Stimulated activated CD8-positive, alpha-beta memory T cell treated with anti-CD3 and anti-CD28 coated beads, Interleukin-12 subunit alpha, Interleukin-12 subunit beta, amount 100 ng/mL, for 24 hours (primary cell): Measurements from ENCODE around the gene STK39.

ENCODE experiments used
- DNase-seq: peaks from one replicate; pipeline ENCODE4 v3.0.0-alpha.2; 2020; ENCODE audit errors: extremely low read depth

The STK39 gene

GRCh38 chr2:167955264-167955906 lies 292.0 kb downstream of the STK39 start:
- no peak for DNase-seq

- no peak for DNase-seq
These were observed 292.9 kb downstream of the STK39 start for GRCh38 chr2:167954495-167954894.

GRCh38 chr2:167953776-167954175 lies 293.6 kb downstream of the STK39 start:
- no peak for DNase-seq

GRCh38 chr2:167950571-167950970 lies 296.8 kb downstream of the STK39 start:
- DNase-seq, result no peak

- DNase-seq, result no peak
These were observed 301.0 kb downstream of the STK39 start for GRCh38 chr2:167946441-167946841.

- no peak for DNase-seq
These were observed 301.6 kb downstream of the STK39 start for GRCh38 chr2:167945660-167946368.

GRCh38 chr2:167944825-167945659 lies 302.4 kb downstream of the STK39 start:
- DNase-seq, result no peak

- no peak for DNase-seq
These were observed 303.5 kb downstream of the STK39 start for GRCh38 chr2:167943897-167944296.

GRCh38 chr2:167943368-167943767 lies 304.0 kb downstream of the STK39 start:
- DNase-seq, result no peak

- no peak for DNase-seq
These were observed 304.9 kb downstream of the STK39 start for GRCh38 chr2:167942366-167943081.

GRCh38 chr2:167941604-167942003 lies 305.8 kb downstream of the STK39 start:
- no peak for DNase-seq

- no peak for DNase-seq
These were observed 306.5 kb downstream of the STK39 start for GRCh38 chr2:167940734-167941507.

GRCh38 chr2:167940346-167940725 lies 307.1 kb downstream of the STK39 start:
- DNase-seq, result no peak

GRCh38 chr2:167939514-167940345 lies 307.7 kb downstream of the STK39 start:
- DNase-seq, result no peak

- no peak for DNase-seq
These were observed 310.0 kb downstream of the STK39 start for GRCh38 chr2:167937403-167937802.

- DNase-seq, result no peak
These were observed 311.6 kb downstream of the STK39 start for GRCh38 chr2:167935803-167936110.

- DNase-seq, result no peak
These were observed 314.1 kb downstream of the STK39 start for GRCh38 chr2:167933097-167933814.

- no peak for DNase-seq
These were observed 315.2 kb downstream of the STK39 start for GRCh38 chr2:167932123-167932693.

- no peak for DNase-seq
These were observed 317.9 kb downstream of the STK39 start for GRCh38 chr2:167929484-167929883.

- no peak for DNase-seq
These were observed 319.0 kb downstream of the STK39 start for GRCh38 chr2:167928434-167928833.
